HG03135 (cell line): Measurements from ENCODE around the gene CDK19.

Experiments used
- ATAC-seq: cut with Tn5 transposase; IDR thresholded peaks from one replicate; pipeline ENCODE4 v1.9.1; 2021; ENCODE audit warnings: mild to moderate bottlenecking, moderate library complexity; ENCODE audit not compliant: unreplicated experiment

CDK19 gene

DNA sequence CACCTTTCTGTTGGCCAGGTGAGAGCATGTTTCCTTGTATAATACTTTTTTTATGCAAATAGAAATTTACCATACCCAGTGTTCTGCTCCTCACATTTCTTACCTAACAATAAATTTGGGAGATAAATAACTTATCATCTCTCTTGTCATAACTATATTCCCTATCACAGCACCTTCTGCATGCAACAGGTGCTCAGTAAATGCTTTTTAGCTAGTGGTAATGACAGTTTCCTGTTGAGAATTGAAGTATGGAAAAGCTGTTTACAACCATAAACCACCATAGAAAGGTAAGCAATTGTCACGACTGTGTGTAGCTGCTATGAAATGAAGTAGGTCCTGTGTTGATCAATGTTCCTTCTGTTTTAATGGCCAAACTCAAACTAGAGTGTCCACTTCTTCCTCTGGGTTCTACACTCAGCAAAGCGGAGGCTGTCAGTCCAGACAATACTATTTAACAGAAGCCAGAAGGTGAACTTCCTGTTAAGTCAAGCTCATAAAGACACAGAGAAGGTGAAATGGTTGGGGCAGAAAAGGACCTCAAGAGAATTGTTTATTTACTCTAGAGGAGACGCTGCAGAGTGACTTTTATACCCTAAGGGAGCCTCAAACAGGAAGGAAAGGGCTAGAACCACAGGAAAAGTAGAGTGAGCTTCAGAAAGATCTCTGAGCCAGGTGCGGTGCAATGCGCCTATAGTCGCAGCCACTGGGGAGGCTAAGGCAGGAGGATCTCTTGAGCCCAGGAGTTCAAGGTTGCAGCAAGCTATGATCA, 254.8 kb downstream of the CDK19 start:
- no peak for ATAC-seq
